Common myeloid progenitor, CD34-positive (primary cell): ENCODE results near the gene TAAR9.

Source experiments
- CTCF ChIA-PET: fragments of 350-600 bp; sonication (Branson Sonifier 250); formaldehyde crosslinking; loops from one replicate; lab custom pipeline; 2021; ENCODE audit warnings: antibody characterized with exemption; lab: Charles Lee
- POLR2A ChIA-PET: fragments of 350-600 bp; sonication (Branson Sonifier 250); formaldehyde crosslinking; loops from one replicate; lab custom pipeline; 2021; ENCODE audit warnings: antibody characterized with exemption; lab: Charles Lee
- DNase-seq, 3 donors: peaks; one replicate each; pipeline versions ENCODE4 v3.0.0 to v3.0.0-alpha.2; 2013
- H3K27ac ChIP-seq, 2 experiments: 1 replicate in 1 of 2; 2 replicates in 1 of 2; pipeline ENCODE4 v1.7.0; 2013; ENCODE audit warnings: inconsistent platforms in 2 of 2, low read length in 2 of 2, mild to moderate bottlenecking in 2 of 2, low read depth in 1 of 2, moderate library complexity in 1 of 2; ENCODE audit not compliant: severe bottlenecking in 2 of 2, insufficient read depth in 1 of 2, poor library complexity in 1 of 2
- H3K27me3 ChIP-seq, 5 experiments: replicated peaks in 2 of 5; 1 replicate in 3 of 5; 2 replicates in 2 of 5; pipeline versions ENCODE4 v1.6.1 to v1.7.0; 2013; ENCODE audit warnings: low read length in 4 of 5, mild to moderate bottlenecking in 2 of 5, moderate library complexity in 2 of 5, inconsistent platforms in 1 of 5; ENCODE audit not compliant: insufficient read depth in 5 of 5, control insufficient read depth in 4 of 5
- H3K36me3 ChIP-seq, 4 experiments: 1 replicate in 2 of 4; 2 replicates in 2 of 4; pipeline versions ENCODE4 v1.6.1 to v1.7.0; 2013; ENCODE audit warnings: low read length in 3 of 4, control low read depth in 1 of 4, mild to moderate bottlenecking in 1 of 4; ENCODE audit not compliant: control insufficient read depth in 4 of 4, insufficient read depth in 4 of 4
- H3K4me1 ChIP-seq, 4 experiments: 1 replicate in 3 of 4; 2 replicates in 1 of 4; pipeline versions ENCODE4 v1.6.1 to v1.7.1; 2013; ENCODE audit warnings: low read length in 3 of 4, mild to moderate bottlenecking in 3 of 4, control low read depth in 1 of 4, inconsistent platforms in 1 of 4, moderate library complexity in 1 of 4; ENCODE audit not compliant: control insufficient read depth in 4 of 4, insufficient read depth in 4 of 4; ENCODE audit errors: control extremely low read depth in 1 of 4
- H3K4me3 ChIP-seq, 7 experiments: 1 replicate in 4 of 7; 2 replicates in 3 of 7; pipeline versions ENCODE4 v1.5.1 to v1.7.0; 2013; ENCODE audit warnings: mild to moderate bottlenecking in 7 of 7, low read length in 6 of 7, moderate library complexity in 6 of 7, inconsistent platforms in 2 of 7, low read depth in 2 of 7, control low read depth in 1 of 7; ENCODE audit not compliant: insufficient read depth in 4 of 7, control insufficient read depth in 1 of 7; ENCODE audit errors: extremely low read depth in 1 of 7
- H3K9me3 ChIP-seq, 5 experiments: 1 replicate in 4 of 5; 2 replicates in 1 of 5; pipeline versions ENCODE4 v1.6.1 to v1.7.1; 2013; ENCODE audit warnings: low read length in 4 of 5, mild to moderate bottlenecking in 2 of 5, inconsistent platforms in 1 of 5, low read depth in 1 of 5, moderate library complexity in 1 of 5; ENCODE audit not compliant: control insufficient read depth in 4 of 5, insufficient read depth in 2 of 5; ENCODE audit errors: control extremely low read depth in 1 of 5
- WGBS: methylation state at CpG from one replicate; pipeline ENCODE4 v1.1.5; 2013; ENCODE audit not compliant: insufficient coverage; 5-methylcytosine and 5-hydroxymethylcytosine counted together

Gene TAAR9

GRCh38 chr6:132494954-132495353 lies 43.1 kb upstream of the TAAR9 start:
- Histone ChIP-seq H3K9me3 (peaks cover 0 to 10% (median 3%) of the 10 kb centered on the region in 5 experiments), H3K27me3 (no peaks in the 10 kb centered on the region), H3K4me3 (no peak overlapping the region), H3K36me3 (peaks cover 3 to 49% (median 23%) of the 10 kb centered on the region in 4 experiments), H3K27ac (no peak overlapping the region), H3K4me1 (peaks cover 9 to 17% (median 15%) of the 10 kb centered on the region in 4 experiments)
- no peak for DNase-seq
- CTCF ChIA-PET = interaction anchor here (1.0 to 2.3 kb wide), 4 partner anchors 9 to 215 kb away, joined by 3 to 7 read pairs (median 4); no protein-coding TSS in a partner anchor
- WGBS = 100% methylated on average over 1 of the region's 2 CpGs
- POLR2A ChIA-PET = no interaction called here

GRCh38 chr6:132495604-132496079 lies 42.4 kb upstream of the TAAR9 start:
- WGBS = no CpG with 5 or more reads among the region's 2 CpGs
- peak overlapping the region in 1 of 2 experiments; percentile 10 for H3K27ac ChIP-seq
- peaks cover 3 to 52% (median 27%) of the 10 kb centered on the region in 4 experiments for H3K36me3 ChIP-seq
- DNase-seq = no peak
- H3K9me3 ChIP-seq = peaks cover 0 to 10% (median 3%) of the 10 kb centered on the region in 5 experiments
- H3K4me3 ChIP-seq = no peak overlapping the region
- ChIA-PET POLR2A (no interaction called here), CTCF (interaction anchor here (1.0 to 2.3 kb wide), 4 partner anchors 10 to 216 kb away, joined by 3 to 7 read pairs (median 4); no protein-coding TSS in a partner anchor)
- peaks cover 3 to 14% (median 11%) of the 10 kb centered on the region in 4 experiments for H3K4me1 ChIP-seq
- no peaks in the 10 kb centered on the region for H3K27me3 ChIP-seq

GRCh38 chr6:132496519-132497180 lies 41.4 kb upstream of the TAAR9 start:
- no peaks in the 10 kb centered on the region for H3K27me3 ChIP-seq
- 100% methylated on average over 1 of the region's 4 CpGs for WGBS
- ChIA-PET POLR2A (no interaction called here), CTCF (interaction anchor here (1.3 to 2.3 kb wide), 3 partner anchors 12 to 217 kb away, joined by 5 to 7 read pairs (median 5); no protein-coding TSS in a partner anchor)
- no peak for DNase-seq
- H3K4me1 ChIP-seq = peaks cover 0 to 14% (median 6%) of the 10 kb centered on the region in 4 experiments
- no peak overlapping the region for H3K27ac ChIP-seq
- H3K4me3 ChIP-seq = no peak overlapping the region
- H3K9me3 ChIP-seq = peaks cover 0 to 10% (median 3%) of the 10 kb centered on the region in 5 experiments
- peaks cover 6 to 56% (median 34%) of the 10 kb centered on the region in 4 experiments for H3K36me3 ChIP-seq

GRCh38 chr6:132498638-132499037 lies 39.4 kb upstream of the TAAR9 start:
- no peak for DNase-seq
- ChIA-PET POLR2A (no interaction called here), CTCF (no interaction called here)
- Histone ChIP-seq H3K27me3 (no peaks in the 10 kb centered on the region), H3K27ac (no peak overlapping the region), H3K4me1 (peaks cover 0 to 14% (median 6%) of the 10 kb centered on the region in 4 experiments), H3K4me3 (no peak overlapping the region), H3K9me3 (peaks cover 0 to 6% (median 3%) of the 10 kb centered on the region in 5 experiments), H3K36me3 (peaks cover 10 to 57% (median 35%) of the 10 kb centered on the region in 4 experiments)
- 83% methylated on average over 2 of the region's 3 CpGs for WGBS

- H3K27ac ChIP-seq = no peak overlapping the region
- 65% methylated on average over 4 of the region's 4 CpGs for WGBS
Measured at GRCh38 chr6:132499757-132500156, 38.3 kb upstream of the TAAR9 start.

GRCh38 chr6:132504757-132505156 lies 33.3 kb upstream of the TAAR9 start:
- Histone ChIP-seq H3K27ac (no peak overlapping the region), H3K4me3 (no peak overlapping the region), H3K36me3 (peaks cover 6 to 52% (median 26%) of the 10 kb centered on the region in 4 experiments), H3K4me1 (peaks cover 0 to 1% (median under 1%) of the 10 kb centered on the region in 4 experiments), H3K9me3 (no peaks in the 10 kb centered on the region), H3K27me3 (no peaks in the 10 kb centered on the region)
- no peak for DNase-seq
- WGBS = 84% methylated on average over 3 of the region's 5 CpGs
- CTCF ChIA-PET = no interaction called here
- POLR2A ChIA-PET = no interaction called here

More at GRCh38 chr6:132499757-132500156, 38.3 kb upstream of the TAAR9 start:
- H3K27me3 ChIP-seq = no peaks in the 10 kb centered on the region
- no peak overlapping the region for H3K4me3 ChIP-seq
- CTCF ChIA-PET = interaction anchor here (1.4 kb wide), 1 partner anchor 15 kb away, joined by 3 read pairs; no protein-coding TSS in a partner anchor
- H3K36me3 ChIP-seq = peaks cover 6 to 57% (median 33%) of the 10 kb centered on the region in 4 experiments
- H3K9me3 ChIP-seq = no peaks in the 10 kb centered on the region
- peaks cover 0 to 14% (median 6%) of the 10 kb centered on the region in 4 experiments for H3K4me1 ChIP-seq
- POLR2A ChIA-PET = no interaction called here
- no peak for DNase-seq

- no peaks in the 10 kb centered on the region for H3K9me3 ChIP-seq
- WGBS = 86% methylated on average over 1 of the region's 1 CpG
- POLR2A ChIA-PET = no interaction called here
- no peaks in the 10 kb centered on the region for H3K27me3 ChIP-seq
- CTCF ChIA-PET = no interaction called here
- no peak overlapping the region for H3K4me3 ChIP-seq
- H3K27ac ChIP-seq = no peak overlapping the region
- peaks cover 0 to 4% (median 0%) of the 10 kb centered on the region in 4 experiments for H3K4me1 ChIP-seq
- DNase-seq = no peak
- peaks cover 6 to 49% (median 24%) of the 10 kb centered on the region in 4 experiments for H3K36me3 ChIP-seq
Measured at GRCh38 chr6:132505158-132505557, 32.9 kb upstream of the TAAR9 start.
